Neuron (in vitro differentiated cells): Measurements from ENCODE around the gene KLHDC8A.

Experiments used
- H2AFZ ChIP-seq: one replicate; pipeline ENCODE4 v1.6.1; 2013; ENCODE audit warnings: low read depth, mild to moderate bottlenecking, inconsistent platforms, low read length, moderate library complexity
- H3K27me3 ChIP-seq: one replicate; pipeline ENCODE4 v1.6.1; 2013; ENCODE audit warnings: low read length; ENCODE audit not compliant: insufficient read depth
- H3K36me3 ChIP-seq: one replicate; pipeline ENCODE4 v1.6.1; 2013; ENCODE audit warnings: low read length; ENCODE audit not compliant: insufficient read depth
- H3K4me1 ChIP-seq: one replicate; pipeline ENCODE4 v1.6.1; 2013; ENCODE audit warnings: low read length; ENCODE audit not compliant: insufficient read depth
- H3K4me3 ChIP-seq: 2 replicates; pipeline ENCODE4 v1.5.1; 2013; ENCODE audit warnings: mild to moderate bottlenecking, low read length, moderate library complexity
- H3K9me3 ChIP-seq: one replicate; pipeline ENCODE4 v1.6.1; 2013; ENCODE audit warnings: low read length

Gene KLHDC8A

GRCh38 chr1:205287076-205287475 is 69.6 kb downstream of the KLHDC8A start:
- Histone ChIP-seq H2AFZ (no peak overlapping the region), H3K9me3 (no peaks in the 10 kb centered on the region), H3K4me1 (peaks cover 49% of the 10 kb centered on the region), H3K36me3 (no peaks in the 10 kb centered on the region), H3K27me3 (no peaks in the 10 kb centered on the region), H3K4me3 (no peak overlapping the region)

GRCh38 chr1:205286335-205286950 is 70.3 kb downstream of the KLHDC8A start:
- Histone ChIP-seq H3K36me3 (no peaks in the 10 kb centered on the region), H2AFZ (no peak overlapping the region), H3K27me3 (no peaks in the 10 kb centered on the region), H3K9me3 (no peaks in the 10 kb centered on the region), H3K4me3 (no peak overlapping the region), H3K4me1 (peaks cover 49% of the 10 kb centered on the region)
